Endodermal cell (in vitro differentiated cells): ENCODE measurements around the gene RNFT2. TPM values are rescaled to one million over a fixed set of nuclear protein-coding genes. Genes with fewer than 3 reads are reported as not detected.
A peak's percentile ranks its signal among the peaks of the same experiment; 100 is the strongest.

Experiments
- DNase-seq: peaks from one replicate; pipeline ENCODE4 v3.0.0-alpha.2; 2017
- H3K27ac ChIP-seq: 2 replicates; pipeline ENCODE4 v1.5.1; 2013; ENCODE audit warnings: mild to moderate bottlenecking, low read depth, low read length, moderate library complexity
- H3K27me3 ChIP-seq: 2 replicates; pipeline ENCODE4 v1.6.1; 2013; ENCODE audit warnings: mild to moderate bottlenecking, low read length, moderate library complexity; ENCODE audit not compliant: insufficient read depth, control insufficient read depth, poor library complexity, severe bottlenecking
- H3K36me3 ChIP-seq: 2 replicates; pipeline ENCODE4 v1.7.0; 2013; ENCODE audit warnings: mild to moderate bottlenecking, low read length, moderate library complexity; ENCODE audit not compliant: control insufficient read depth, insufficient read depth
- H3K4me1 ChIP-seq: one replicate; pipeline ENCODE4 v1.7.0; 2013; ENCODE audit warnings: low read length; ENCODE audit not compliant: control insufficient read depth, insufficient read depth
- H3K4me3 ChIP-seq: 2 replicates; pipeline ENCODE4 v1.5.1; 2013; ENCODE audit warnings: mild to moderate bottlenecking, low read length, moderate library complexity
- H3K9ac ChIP-seq: 2 replicates; pipeline ENCODE4 v1.6.1; 2013; ENCODE audit warnings: mild to moderate bottlenecking, low read length, moderate library complexity; ENCODE audit not compliant: poor library complexity, severe bottlenecking; ENCODE audit errors: extremely low read depth
- H3K9me3 ChIP-seq: 2 replicates; pipeline ENCODE4 v1.6.1; 2013; ENCODE audit warnings: mild to moderate bottlenecking, low read length, moderate library complexity; ENCODE audit not compliant: control insufficient read depth
- H3K27ac Mint-ChIP-seq: 2 replicates; pipeline ENCODE4 v1.8.0; 2020; ENCODE audit warnings: mixed read lengths
- H3K27me3 Mint-ChIP-seq: 2 replicates; pipeline ENCODE4 v1.8.0; 2021; ENCODE audit warnings: mild to moderate bottlenecking, mixed read lengths; ENCODE audit not compliant: insufficient read depth
- H3K36me3 Mint-ChIP-seq: 2 replicates; pipeline ENCODE4 v1.8.0; 2020; ENCODE audit warnings: low read depth, mixed read lengths
- H3K4me1 Mint-ChIP-seq: 2 replicates; pipeline ENCODE4 v1.8.0; 2020; ENCODE audit warnings: mixed read lengths
- H3K4me3 Mint-ChIP-seq: 2 replicates; pipeline ENCODE4 v1.8.0; 2020; ENCODE audit warnings: mild to moderate bottlenecking, moderate library complexity, mixed read lengths
- H3K9me3 Mint-ChIP-seq: 2 replicates; pipeline ENCODE4 v1.8.0; 2020; ENCODE audit warnings: mild to moderate bottlenecking, mixed read lengths
- WGBS, 2 experiments: methylation state at CpG; one replicate each; pipeline versions ENCODE4 v1.1.5 to v1.1.7; 2013; ENCODE audit warnings: missing lambda C conversion rate in 2 of 2, mixed read lengths in 1 of 2; ENCODE audit not compliant: insufficient coverage in 1 of 2, insufficient read length in 1 of 2; 5-methylcytosine and 5-hydroxymethylcytosine counted together
- total RNA-seq, 2 donors: library from RNA; stranded (reverse); fragmentation: NEBNext Ultra II Directional in 1 of 2; extraction: Animal tissue kit (Norgen Biotek cat#: 25700) in 1 of 2; gene quantifications; 2 replicates in 1 of 2; 3 replicates in 1 of 2; pipeline ENCODE4 v1.2.1, GENCODE V29; 2021
- TF ChIP-seq, protein P1 (sequence below): fragments of 200-600 bp; sonication (generic); conservative IDR thresholded peaks from 2 replicates; pipeline ENCODE4 v1.5.0; 2021; ENCODE audit warnings: antibody characterized with exemption, mild to moderate bottlenecking

Gene RNFT2
- total RNA-seq, 2 donors from 2014 or later = 28.0 to 51.2 TPM

- TF ChIP-seq, protein P1, sequence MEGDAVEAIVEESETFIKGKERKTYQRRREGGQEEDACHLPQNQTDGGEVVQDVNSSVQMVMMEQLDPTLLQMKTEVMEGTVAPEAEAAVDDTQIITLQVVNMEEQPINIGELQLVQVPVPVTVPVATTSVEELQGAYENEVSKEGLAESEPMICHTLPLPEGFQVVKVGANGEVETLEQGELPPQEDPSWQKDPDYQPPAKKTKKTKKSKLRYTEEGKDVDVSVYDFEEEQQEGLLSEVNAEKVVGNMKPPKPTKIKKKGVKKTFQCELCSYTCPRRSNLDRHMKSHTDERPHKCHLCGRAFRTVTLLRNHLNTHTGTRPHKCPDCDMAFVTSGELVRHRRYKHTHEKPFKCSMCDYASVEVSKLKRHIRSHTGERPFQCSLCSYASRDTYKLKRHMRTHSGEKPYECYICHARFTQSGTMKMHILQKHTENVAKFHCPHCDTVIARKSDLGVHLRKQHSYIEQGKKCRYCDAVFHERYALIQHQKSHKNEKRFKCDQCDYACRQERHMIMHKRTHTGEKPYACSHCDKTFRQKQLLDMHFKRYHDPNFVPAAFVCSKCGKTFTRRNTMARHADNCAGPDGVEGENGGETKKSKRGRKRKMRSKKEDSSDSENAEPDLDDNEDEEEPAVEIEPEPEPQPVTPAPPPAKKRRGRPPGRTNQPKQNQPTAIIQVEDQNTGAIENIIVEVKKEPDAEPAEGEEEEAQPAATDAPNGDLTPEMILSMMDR = no peak
- Histone ChIP-seq H3K9me3 (peaks cover 5% of the 10 kb centered on the region), H3K4me1 (peaks cover 8% of the 10 kb centered on the region), H3K27me3 (no peaks in the 10 kb centered on the region), H3K9ac (no peak overlapping the region), H3K27ac (no peak overlapping the region), H3K4me3 (no peak overlapping the region), H3K36me3 (no peaks in the 10 kb centered on the region)
- no peak for DNase-seq
- Mint-ChIP-seq H3K27ac (no peak overlapping the region), H3K4me1 (peaks cover 23% of the 10 kb centered on the region), H3K27me3 (no peaks in the 10 kb centered on the region), H3K9me3 (peaks cover 3% of the 10 kb centered on the region), H3K4me3 (no peak overlapping the region), H3K36me3 (no peaks in the 10 kb centered on the region)
- 94 to 99% methylated on average over 3 to 4 of the region's 4 CpGs for WGBS, 2 experiments
Measured at GRCh38 chr12:116701432-116701831, 36.7 kb upstream of the RNFT2 start.

- H3K9me3 Mint-ChIP-seq = peaks cover 3% of the 10 kb centered on the region
- WGBS, 2 experiments = 12 to 23% methylated on average over 9 to 11 of the region's 12 CpGs
Measured at GRCh38 chr12:116703214-116703795, 34.8 kb upstream of the RNFT2 start.

DNA sequence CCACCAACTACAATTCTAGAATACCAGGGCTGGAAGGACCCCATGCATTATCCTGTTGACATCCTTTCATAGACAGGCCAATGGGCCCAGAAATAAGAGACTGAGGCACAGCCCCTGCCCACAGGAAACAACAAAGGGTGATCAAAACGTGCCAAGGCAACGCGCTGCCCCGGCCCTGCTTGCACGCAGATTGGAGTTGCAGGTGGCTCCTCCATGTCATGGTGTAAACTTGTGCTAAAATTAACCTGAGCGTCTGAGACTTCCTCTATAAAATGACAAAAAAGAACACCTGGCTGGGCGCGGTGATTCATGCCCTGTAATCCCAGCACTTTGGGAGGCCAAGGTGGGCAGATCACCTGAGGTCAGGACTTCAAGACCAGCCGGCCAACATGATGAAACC lies 30.4 kb upstream of the RNFT2 start:
- TF ChIP-seq, protein P1 = no peak
- Mint-ChIP-seq H3K9me3 (no peaks in the 10 kb centered on the region), H3K27ac (no peak overlapping the region), H3K4me3 (no peak overlapping the region), H3K4me1 (peaks cover 4% of the 10 kb centered on the region), H3K36me3 (peaks cover 9% of the 10 kb centered on the region), H3K27me3 (peaks cover 6% of the 10 kb centered on the region)
- Histone ChIP-seq H3K27me3 (peaks cover 11% of the 10 kb centered on the region), H3K9me3 (no peaks in the 10 kb centered on the region), H3K27ac (no peak overlapping the region), H3K36me3 (peaks cover 9% of the 10 kb centered on the region), H3K4me1 (no peaks in the 10 kb centered on the region), H3K9ac (no peak overlapping the region), H3K4me3 (no peak overlapping the region)
- no peak for DNase-seq
- WGBS, 2 experiments = 88 to 92% methylated on average over 9 of the region's 9 CpGs

More at GRCh38 chr12:116703214-116703795, 34.8 kb upstream of the RNFT2 start:
- Histone ChIP-seq H3K27me3 (no peaks in the 10 kb centered on the region), H3K9ac (no peak overlapping the region), H3K4me3 (no peak overlapping the region), H3K27ac (no peak overlapping the region), H3K9me3 (peaks cover 5% of the 10 kb centered on the region), H3K4me1 (peaks cover 5% of the 10 kb centered on the region), H3K36me3 (no peaks in the 10 kb centered on the region)
- Mint-ChIP-seq H3K36me3 (no peaks in the 10 kb centered on the region), H3K27me3 (no peaks in the 10 kb centered on the region), H3K4me1 (peaks cover 15% of the 10 kb centered on the region), H3K4me3 (no peak overlapping the region), H3K27ac (no peak overlapping the region)
- peak; percentile 96 for DNase-seq
- TF ChIP-seq, protein P1 = peak; percentile 98
